Cardiac fibroblast (primary cell): ENCODE data around the gene NDUFAF4.

Experiments used
- DNase-seq, 2 donors: peaks; one replicate each; pipeline versions ENCODE4 v3.0.0 to v3.0.0-alpha.2; 2010; ENCODE audit warnings: low read depth in 2 of 2
- H3K4me3 ChIP-seq, 2 donors: replicated peaks in 1 of 2; 1 replicate in 1 of 2; 2 replicates in 1 of 2; pipeline ENCODE4 v1.5.1; 2011; ENCODE audit warnings: low read depth in 2 of 2, low read length in 2 of 2, mild to moderate bottlenecking in 2 of 2, moderate library complexity in 1 of 2
- CTCF ChIP-seq: IDR thresholded peaks from one replicate; pipeline ENCODE4 v1.5.1; 2011; ENCODE audit warnings: low read depth, mild to moderate bottlenecking, low read length, inconsistent platforms

Gene NDUFAF4

GRCh38 chr6:96923400-96923799 is 25.7 kb upstream of the NDUFAF4 start:
- no peak for TF ChIP-seq CTCF
- H3K4me3 ChIP-seq, result no peak overlapping the region
- DNase-seq, result no peak

- no peak for DNase-seq
- no peak overlapping the region for H3K4me3 ChIP-seq
- TF ChIP-seq CTCF, result no peak
Observed at GRCh38 chr6:96917098-96917497, 19.4 kb upstream of the NDUFAF4 start.

GRCh38 chr6:96913621-96914020 is 15.9 kb upstream of the NDUFAF4 start:
- no peak for TF ChIP-seq CTCF
- DNase-seq, result no peak
- H3K4me3 ChIP-seq, result no peak overlapping the region

GRCh38 chr6:96911751-96912150 is 14.1 kb upstream of the NDUFAF4 start:
- H3K4me3 ChIP-seq, result no peak overlapping the region
- no peak for TF ChIP-seq CTCF
- DNase-seq, result no peak

- no peak overlapping the region for H3K4me3 ChIP-seq
- DNase-seq, result no peak
- no peak for TF ChIP-seq CTCF
Observed at GRCh38 chr6:96911171-96911570, 13.5 kb upstream of the NDUFAF4 start.

GRCh38 chr6:96909811-96910210 is 12.1 kb upstream of the NDUFAF4 start:
- H3K4me3 ChIP-seq, result no peak overlapping the region
- no peak for TF ChIP-seq CTCF
- no peak for DNase-seq

- peak; percentile 46 to 61 for DNase-seq
- H3K4me3 ChIP-seq, result no peak overlapping the region
- TF ChIP-seq CTCF, result no peak
Observed at GRCh38 chr6:96907498-96907897, 9.8 kb upstream of the NDUFAF4 start.
